ENCODE data around the gene SNORC. TPM values are rescaled to one million over a fixed set of nuclear protein-coding genes. Genes with fewer than 3 reads are reported as not detected.
A peak's percentile ranks its signal among the peaks of the same experiment; 100 is the strongest.

SNORC gene
- total RNA-seq, 1 experiment from 2014 or later = 4.3 TPM

GRCh38 chr2:232882505-232883115 lies 12.5 kb downstream of the SNORC start:
- Mint-ChIP-seq H3K9me3 (ENCODE audit: unreplicated experiment) (no peaks in the 10 kb centered on the region), H3K36me3 (ENCODE audit: insufficient read depth, unreplicated experiment) (no peaks in the 10 kb centered on the region), H3K4me1 (ENCODE audit: low read depth, unreplicated experiment) (no peaks in the 10 kb centered on the region), H3K4me3 (ENCODE audit: unreplicated experiment) (no peak overlapping the region), H3K27ac (ENCODE audit: unreplicated experiment) (no peak overlapping the region), H3K27me3 (ENCODE audit: insufficient read depth, unreplicated experiment) (no peaks in the 10 kb centered on the region)
- Histone ChIP-seq H3K36me3 (ENCODE audit: control insufficient read depth, insufficient read depth, low read length) (no peaks in the 10 kb centered on the region; the same call in 1 of the 2 replicates), H3K4me1 (no peaks in the 10 kb centered on the region), H3K4me3 (ENCODE audit: low read depth, low read length) (no peak overlapping the region), H3K9me3 (no peaks in the 10 kb centered on the region), H3K27me3 (replicated peaks; ENCODE audit: control insufficient read depth, insufficient read depth, low read length) (no peaks in the 10 kb centered on the region)
- DNase-seq = no peak
- no TSS peak for BruUV-seq (replicated peaks)
- TF ChIP-seq, protein P1, sequence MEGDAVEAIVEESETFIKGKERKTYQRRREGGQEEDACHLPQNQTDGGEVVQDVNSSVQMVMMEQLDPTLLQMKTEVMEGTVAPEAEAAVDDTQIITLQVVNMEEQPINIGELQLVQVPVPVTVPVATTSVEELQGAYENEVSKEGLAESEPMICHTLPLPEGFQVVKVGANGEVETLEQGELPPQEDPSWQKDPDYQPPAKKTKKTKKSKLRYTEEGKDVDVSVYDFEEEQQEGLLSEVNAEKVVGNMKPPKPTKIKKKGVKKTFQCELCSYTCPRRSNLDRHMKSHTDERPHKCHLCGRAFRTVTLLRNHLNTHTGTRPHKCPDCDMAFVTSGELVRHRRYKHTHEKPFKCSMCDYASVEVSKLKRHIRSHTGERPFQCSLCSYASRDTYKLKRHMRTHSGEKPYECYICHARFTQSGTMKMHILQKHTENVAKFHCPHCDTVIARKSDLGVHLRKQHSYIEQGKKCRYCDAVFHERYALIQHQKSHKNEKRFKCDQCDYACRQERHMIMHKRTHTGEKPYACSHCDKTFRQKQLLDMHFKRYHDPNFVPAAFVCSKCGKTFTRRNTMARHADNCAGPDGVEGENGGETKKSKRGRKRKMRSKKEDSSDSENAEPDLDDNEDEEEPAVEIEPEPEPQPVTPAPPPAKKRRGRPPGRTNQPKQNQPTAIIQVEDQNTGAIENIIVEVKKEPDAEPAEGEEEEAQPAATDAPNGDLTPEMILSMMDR (IDR thresholded peaks at IDR 0.05; ENCODE audit: insufficient read depth in 1 of 2, low read depth in 1 of 2, low read length in 1 of 2, severe bottlenecking in 1 of 2, unreplicated experiment in 1 of 2) = no peak
- ChIA-PET POLR2A (no interaction called here), CTCF (no interaction called here)
- intact Hi-C loops (cut with micrococcal nuclease; ENCODE audit: unreplicated experiment) = no loop called here

DNA sequence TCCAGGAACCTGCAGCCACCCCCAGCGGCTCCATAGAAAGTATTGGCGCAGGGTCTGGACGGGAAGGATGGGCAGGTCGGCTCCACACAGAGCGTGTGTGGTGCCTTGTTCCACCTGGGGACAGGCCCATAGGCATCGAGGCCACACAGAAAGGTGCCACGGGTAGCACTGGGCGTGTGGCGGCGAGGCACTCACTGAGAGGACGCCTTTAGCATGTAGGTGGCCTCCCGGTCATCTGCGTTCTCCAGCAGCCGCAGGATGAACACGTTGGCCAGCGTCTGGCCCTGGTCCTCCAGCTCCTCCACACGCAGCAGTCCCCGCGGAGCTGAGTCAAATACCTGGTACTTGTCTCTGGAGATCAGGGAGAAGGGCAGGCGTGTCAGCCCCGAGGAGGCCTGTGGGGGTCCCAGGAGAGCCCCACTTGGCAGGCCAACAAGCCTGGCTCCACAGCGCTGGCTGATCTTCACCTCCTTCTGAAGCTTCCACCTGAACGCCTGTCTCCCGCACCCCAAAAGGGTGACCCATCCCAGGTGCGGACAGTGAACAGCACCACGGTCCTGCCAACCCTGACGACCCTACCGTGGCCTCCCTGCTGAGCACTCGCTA lies 13.2 kb downstream of the SNORC start:
- no peak for DNase-seq
- no peaks in the 10 kb centered on the region for H3K27me3 ChIP-seq (replicated peaks; ENCODE audit: control insufficient read depth, insufficient read depth, low read length)
- no TSS peak for BruUV-seq (replicated peaks)
- no peak overlapping the region for H3K4me3 Mint-ChIP-seq (ENCODE audit: unreplicated experiment)
- no peaks in the 10 kb centered on the region for H3K9me3 ChIP-seq
- no peaks in the 10 kb centered on the region for H3K27me3 Mint-ChIP-seq (ENCODE audit: insufficient read depth, unreplicated experiment)
- intact Hi-C loops (cut with micrococcal nuclease; ENCODE audit: unreplicated experiment) = no loop called here
- no peak overlapping the region for H3K4me3 ChIP-seq (ENCODE audit: low read depth, low read length)
- no peaks in the 10 kb centered on the region for H3K36me3 Mint-ChIP-seq (ENCODE audit: insufficient read depth, unreplicated experiment)
- no peak overlapping the region for H3K27ac Mint-ChIP-seq (ENCODE audit: unreplicated experiment)
- no peaks in the 10 kb centered on the region for H3K9me3 Mint-ChIP-seq (ENCODE audit: unreplicated experiment)
- H3K4me1 Mint-ChIP-seq (ENCODE audit: low read depth, unreplicated experiment) = no peaks in the 10 kb centered on the region
- ChIA-PET POLR2A (no interaction called here), CTCF (no interaction called here)
- no peaks in the 10 kb centered on the region; the same call in 1 of the 2 replicates for H3K36me3 ChIP-seq (ENCODE audit: control insufficient read depth, insufficient read depth, low read length)
- H3K4me1 ChIP-seq = no peaks in the 10 kb centered on the region
- TF ChIP-seq, protein P1 (IDR thresholded peaks at IDR 0.05; ENCODE audit: insufficient read depth in 1 of 2, low read depth in 1 of 2, low read length in 1 of 2, severe bottlenecking in 1 of 2, unreplicated experiment in 1 of 2) = no peak

DNA sequence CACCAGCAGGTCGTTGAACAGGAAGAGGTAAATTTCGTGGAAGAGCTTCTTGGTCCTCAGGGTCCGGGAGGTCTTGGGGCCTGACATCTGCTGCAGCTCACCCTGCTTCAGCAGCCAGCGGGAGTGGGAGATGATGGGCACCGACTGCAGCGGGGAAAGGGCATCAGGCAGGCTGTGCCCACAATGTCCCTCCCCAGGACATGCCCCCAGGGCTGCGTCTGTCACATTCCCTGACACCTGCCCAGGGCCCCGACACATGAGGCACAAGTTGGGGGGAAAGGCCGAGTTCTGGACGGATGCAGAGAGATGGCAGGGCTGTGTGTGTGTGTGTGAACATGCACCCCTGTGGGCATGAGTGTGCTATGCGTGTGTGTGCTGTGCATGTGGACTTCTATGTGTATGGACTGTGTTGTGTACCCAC lies 13.9 kb downstream of the SNORC start:
- BruUV-seq (replicated peaks) = no TSS peak
- intact Hi-C loops (cut with micrococcal nuclease; ENCODE audit: unreplicated experiment) = no loop called here
- ChIA-PET CTCF (no interaction called here), POLR2A (no interaction called here)
- Mint-ChIP-seq H3K27me3 (ENCODE audit: insufficient read depth, unreplicated experiment) (no peaks in the 10 kb centered on the region), H3K9me3 (ENCODE audit: unreplicated experiment) (no peaks in the 10 kb centered on the region), H3K4me1 (ENCODE audit: low read depth, unreplicated experiment) (no peaks in the 10 kb centered on the region), H3K36me3 (ENCODE audit: insufficient read depth, unreplicated experiment) (no peaks in the 10 kb centered on the region), H3K27ac (ENCODE audit: unreplicated experiment) (peak overlapping the region; percentile 56), H3K4me3 (ENCODE audit: unreplicated experiment) (no peak overlapping the region)
- H3K36me3 ChIP-seq (ENCODE audit: control insufficient read depth, insufficient read depth, low read length) = no peaks in the 10 kb centered on the region; the same call in 1 of the 2 replicates
- no peaks in the 10 kb centered on the region for H3K9me3 ChIP-seq
- no peak for DNase-seq
- H3K27me3 ChIP-seq (replicated peaks; ENCODE audit: control insufficient read depth, insufficient read depth, low read length) = no peaks in the 10 kb centered on the region
- no peaks in the 10 kb centered on the region for H3K4me1 ChIP-seq
- H3K4me3 ChIP-seq (ENCODE audit: low read depth, low read length) = no peak overlapping the region
- TF ChIP-seq, protein P1 (IDR thresholded peaks at IDR 0.05; ENCODE audit: insufficient read depth in 1 of 2, low read depth in 1 of 2, low read length in 1 of 2, severe bottlenecking in 1 of 2, unreplicated experiment in 1 of 2) = no peak
